H1 (cell line): ENCODE measurements around the gene GPC1.

Experiments used
- ATF2 ChIP-seq: IDR thresholded peaks from 2 replicates; pipeline ENCODE4 v1.6.1; 2012; ENCODE audit warnings: low read length, inconsistent platforms
- CBX8 ChIP-seq: fragments of 300-800, 300-1000 bp; sonication (generic); IDR thresholded peaks from 2 replicates; pipeline ENCODE4 v1.7.1; 2016; ENCODE audit warnings: low read depth, low read length, borderline replicate concordance
- CTCF ChIP-seq, 3 experiments: IDR thresholded peaks; 1 replicate in 2 of 3; 2 replicates in 1 of 3; pipeline versions ENCODE4 v1.5.1 to v1.6.1; 2011; ENCODE audit warnings: low read length in 3 of 3, mild to moderate bottlenecking in 3 of 3, inconsistent platforms in 2 of 3, low read depth in 1 of 3, moderate library complexity in 1 of 3; ENCODE audit not compliant: insufficient read depth in 1 of 3; ENCODE audit errors: control extremely low read depth in 1 of 3
- HDAC2 ChIP-seq, 2 experiments: fragments of 300-600 bp in 1 of 2; sonication (generic) in 1 of 2; IDR thresholded peaks; 2 replicates each; pipeline ENCODE4 v1.6.1; 2011 to 2012; ENCODE audit warnings: low read depth in 2 of 2, low read length in 2 of 2, mild to moderate bottlenecking in 2 of 2, moderate library complexity in 2 of 2, borderline replicate concordance in 1 of 2, inconsistent platforms in 1 of 2
- JUN ChIP-seq: IDR thresholded peaks from 2 replicates; pipeline ENCODE4 v1.6.1; 2011; ENCODE audit warnings: low read depth, mild to moderate bottlenecking, improper control_type of control experiment, low read length

- TF ChIP-seq CTCF (IDR thresholded peaks at IDR 0.05; ENCODE audit: control extremely low read depth in 1 of 3, insufficient read depth in 1 of 3, low read depth in 1 of 3, low read length in 3 of 3) (no peak), ATF2 (no peak), JUN (no peak), CBX8 (no peak), HDAC2 (IDR thresholded peaks at IDR 0.05; ENCODE audit: borderline replicate concordance in 1 of 2, low read depth in 2 of 2, low read length in 2 of 2) (no peak)
Measured at GRCh38 chr2:240427729-240428128, 7.7 kb upstream of the GPC1 start.
